Measurements from ENCODE around the gene SLCO3A1.
A peak's percentile ranks its signal among the peaks of the same experiment; 100 is the strongest.

Gene SLCO3A1

GRCh38 chr15:91916051-91916450 lies 62.5 kb downstream of the SLCO3A1 start:
- DNase-seq, result no peak

GRCh38 chr15:91917686-91918360 lies 64.3 kb downstream of the SLCO3A1 start:
- no peak for DNase-seq

- DNase-seq, result no peak
Measured at GRCh38 chr15:91919014-91919534, 65.6 kb downstream of the SLCO3A1 start.

- DNase-seq, result no peak
Measured at GRCh38 chr15:91921188-91921842, 67.8 kb downstream of the SLCO3A1 start.

GRCh38 chr15:91921843-91922198 lies 68.3 kb downstream of the SLCO3A1 start:
- no peak for DNase-seq

- no peak for DNase-seq
Measured at GRCh38 chr15:91922646-91923547, 69.4 kb downstream of the SLCO3A1 start.

GRCh38 chr15:91924183-91924582 lies 70.7 kb downstream of the SLCO3A1 start:
- DNase-seq, result no peak

- no peak for DNase-seq
Measured at GRCh38 chr15:91924837-91925495, 71.5 kb downstream of the SLCO3A1 start.

GRCh38 chr15:91925794-91926193 lies 72.3 kb downstream of the SLCO3A1 start:
- DNase-seq, result no peak

- peak; percentile 66 for DNase-seq
Measured at GRCh38 chr15:91926908-91927270, 73.4 kb downstream of the SLCO3A1 start.

- no peak for DNase-seq
Measured at GRCh38 chr15:91927585-91927984, 74.1 kb downstream of the SLCO3A1 start.

GRCh38 chr15:91928675-91929074 lies 75.2 kb downstream of the SLCO3A1 start:
- no peak for DNase-seq

GRCh38 chr15:91929509-91929908 lies 76.0 kb downstream of the SLCO3A1 start:
- DNase-seq, result no peak

GRCh38 chr15:91930092-91930491 lies 76.6 kb downstream of the SLCO3A1 start:
- no peak for DNase-seq

- no peak for DNase-seq
Measured at GRCh38 chr15:91936182-91936775, 82.8 kb downstream of the SLCO3A1 start.

GRCh38 chr15:91936927-91937326 lies 83.4 kb downstream of the SLCO3A1 start:
- no peak for DNase-seq

- no peak for DNase-seq
Measured at GRCh38 chr15:91938136-91938535, 84.6 kb downstream of the SLCO3A1 start.

GRCh38 chr15:91939403-91939831 lies 85.9 kb downstream of the SLCO3A1 start:
- DNase-seq, result no peak

GRCh38 chr15:91940496-91941381 lies 87.2 kb downstream of the SLCO3A1 start:
- DNase-seq, result no peak

GRCh38 chr15:91941871-91942658 lies 88.6 kb downstream of the SLCO3A1 start:
- no peak for DNase-seq
